ENCODE measurements around the gene INO80E. TPM values are rescaled to one million over a fixed set of nuclear protein-coding genes. Genes with fewer than 3 reads are reported as not detected.
A peak's percentile ranks its signal among the peaks of the same experiment; 100 is the strongest.

Gene INO80E
- polyA plus RNA-seq, 1 of the 3 experiments (the other 2 are of a cell fraction): 46.6 TPM

- no peaks in the 10 kb centered on the region for H3K9me3 ChIP-seq
- POLR2A ChIA-PET: no interaction called here
- CTCF ChIA-PET: interaction anchor here (1.0 to 1.3 kb wide), 5 partner anchors 21 to 213 kb away, joined by 3 to 4 read pairs (median 3); partner anchors contain the start of gene PAGR1
- H3K9ac ChIP-seq: no peak overlapping the region
- no peaks in the 10 kb centered on the region for H4K20me1 ChIP-seq (ENCODE audit: insufficient read depth)
- H3F3A ChIP-seq (replicated peaks; ENCODE audit: insufficient read depth): no peaks in the 10 kb centered on the region
- no peaks in the 10 kb centered on the region for H3K27me3 ChIP-seq (ENCODE audit: insufficient read depth)
- H3K4me2 ChIP-seq: no peak overlapping the region
- H3K4me1 ChIP-seq (ENCODE audit: control insufficient read depth in 1 of 2, insufficient read depth in 2 of 2, low read depth in 1 of 2, low read length in 1 of 2): peaks cover 6 to 28% of the 10 kb centered on the region in 2 experiments; a peak in 2 of 4 replicates
- no peak overlapping the region for H3K4me3 ChIP-seq (ENCODE audit: low read depth in 2 of 2, low read length in 1 of 2)
- H3K36me3 ChIP-seq (replicated peaks in 1 of 2; ENCODE audit: control insufficient read depth in 1 of 2, insufficient read depth in 2 of 2, low read length in 1 of 2): no peaks in the 10 kb centered on the region
- H3K27ac ChIP-seq (ENCODE audit: low read depth in 2 of 2, low read length in 1 of 2): no peak overlapping the region; a peak in 1 of 4 replicates
- H3K79me2 ChIP-seq (ENCODE audit: insufficient read depth): no peaks in the 10 kb centered on the region
- no peak for DNase-seq
- TF ChIP-seq CTCF (IDR thresholded peaks at IDR 0.05) (no peak), REST (IDR thresholded peaks at IDR 0.05; ENCODE audit: low read depth, low read length) (peak; percentile 95)
- no peak overlapping the region for H2AFZ ChIP-seq (ENCODE audit: low read depth)
- no peaks in the 10 kb centered on the region for H3K9me2 ChIP-seq
- 64% methylated on average over 13 of the region's 18 CpGs for WGBS (ENCODE audit: low lambda C conversion rate)
Observed at GRCh38 chr16:30028438-30029076, 32.5 kb downstream of the INO80E start.

GRCh38 chr16:30030011-30030685 is 34.1 kb downstream of the INO80E start:
- Histone ChIP-seq H3K9me3 (no peaks in the 10 kb centered on the region), H3F3A (replicated peaks; ENCODE audit: insufficient read depth) (no peaks in the 10 kb centered on the region), H2AFZ (ENCODE audit: low read depth) (no peak overlapping the region), H3K27ac (ENCODE audit: low read depth in 2 of 2, low read length in 1 of 2) (peak overlapping the region in 1 of 2 experiments; percentile 83; a peak in 2 of 4 replicates), H3K4me2 (0 out of 2 replicates have a peak overlapping the region, but pooled peaks have one; percentile 52), H3K27me3 (ENCODE audit: insufficient read depth) (no peaks in the 10 kb centered on the region), H4K20me1 (ENCODE audit: insufficient read depth) (no peaks in the 10 kb centered on the region), H3K9ac (no peak overlapping the region), H3K9me2 (no peaks in the 10 kb centered on the region), H3K4me1 (ENCODE audit: control insufficient read depth in 1 of 2, insufficient read depth in 2 of 2, low read depth in 1 of 2, low read length in 1 of 2) (peaks cover 6 to 28% of the 10 kb centered on the region in 2 experiments; a peak in 2 of 4 replicates), H3K36me3 (replicated peaks in 1 of 2; ENCODE audit: control insufficient read depth in 1 of 2, insufficient read depth in 2 of 2, low read length in 1 of 2) (no peaks in the 10 kb centered on the region), H3K79me2 (ENCODE audit: insufficient read depth) (no peaks in the 10 kb centered on the region), H3K4me3 (ENCODE audit: low read depth in 2 of 2, low read length in 1 of 2) (peak overlapping the region; percentile 3 to 51; a peak in 2 of 4 replicates)
- TF ChIP-seq MXI1 (IDR thresholded peaks at IDR 0.05; ENCODE audit: low read depth, low read length) (peak; percentile 24; the same call in 1 of the 2 replicates), USF2 (IDR thresholded peaks at IDR 0.05; ENCODE audit: borderline replicate concordance, low read depth, low read length) (no peak)
- CTCF ChIA-PET: interaction anchor here (1.1 to 3.9 kb wide), 8 partner anchors 9 to 330 kb away, joined by 3 to 25 read pairs (median 6); partner anchors contain the start of genes CDIPT, HIRIP3, INO80E and TBX6
- POLR2A ChIA-PET: interaction anchor here (1.2 to 2.3 kb wide), 2 partner anchors 35 to 153 kb away, joined by 3 to 12 read pairs; partner anchors contain the start of genes ALDOA and CORO1A
- DNase-seq: peak; percentile 63
- WGBS (ENCODE audit: low lambda C conversion rate): 41% methylated on average over 23 of the region's 23 CpGs

Measured in SK-N-SH (cell line).